Measurements from ENCODE around the gene TBC1D24.

Gene TBC1D24

DNA sequence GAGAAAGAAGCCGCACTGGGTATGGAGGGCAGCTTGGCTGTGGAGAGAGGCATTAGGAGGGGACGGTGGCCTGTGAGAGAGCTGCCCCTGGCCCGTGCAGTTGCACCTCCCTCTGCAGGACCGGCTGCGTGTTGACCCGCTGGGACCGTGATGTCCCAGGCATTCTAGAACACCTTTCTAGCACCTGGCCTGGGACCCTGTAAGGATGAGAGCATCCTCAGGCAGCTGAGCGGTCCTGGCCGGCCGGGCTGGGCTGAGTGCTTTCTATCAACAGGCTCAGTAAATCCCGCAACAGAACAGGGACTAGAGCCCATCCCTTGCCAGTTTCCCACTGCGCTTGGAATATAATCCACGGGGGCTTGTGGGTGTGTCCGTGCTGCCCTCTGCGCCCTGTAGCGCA is 14.7 kb downstream of the TBC1D24 start:
- DNase-seq = no peak
- intact Hi-C loops (cut with DNase I) = no loop called here

DNA sequence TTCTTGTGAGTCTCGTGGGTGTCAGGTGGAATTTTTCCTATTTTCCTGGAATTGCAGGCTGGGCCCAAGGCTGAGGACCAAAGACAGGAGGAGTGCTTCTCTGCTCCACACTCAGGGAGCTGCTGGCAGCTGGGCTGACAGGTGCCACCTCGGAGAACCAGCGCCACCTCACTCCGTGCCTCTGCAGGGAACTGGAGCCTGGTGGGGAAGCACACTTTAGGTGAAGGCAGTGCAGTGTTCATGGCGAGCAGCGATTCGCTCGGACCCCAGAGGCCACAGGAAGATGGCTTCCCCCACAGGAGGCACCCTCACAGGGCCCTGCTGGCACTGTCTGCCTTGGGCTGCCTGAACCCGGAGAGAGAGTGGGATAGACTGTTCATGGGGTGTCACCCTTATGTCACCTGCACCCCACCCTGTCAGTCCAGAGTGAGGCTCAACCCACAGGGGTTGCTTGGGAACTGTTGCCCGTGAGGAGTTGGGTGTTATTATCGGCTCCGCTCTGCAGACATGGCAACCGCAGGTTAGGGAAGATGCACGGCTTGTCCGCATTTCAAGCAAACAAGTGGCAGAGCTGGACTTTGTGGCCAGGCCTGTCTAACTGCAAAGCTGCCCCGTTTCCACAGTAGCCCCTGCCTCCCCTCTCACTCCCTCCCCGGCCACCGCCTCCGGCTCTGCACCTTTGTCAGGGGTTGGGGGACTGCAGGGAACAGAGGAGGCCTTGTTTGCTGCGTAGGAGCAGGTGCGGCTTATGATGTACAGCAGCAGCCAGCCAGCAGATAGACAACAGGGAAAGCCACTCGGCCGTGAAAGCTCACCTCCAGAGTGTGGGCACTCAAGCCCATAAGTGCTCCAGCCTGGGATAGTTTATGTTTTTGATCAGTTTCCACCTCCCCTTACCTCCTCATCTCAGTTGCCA is 15.5 kb downstream of the TBC1D24 start:
- DNase-seq = peak in 7 of 42 donors; percentile 49 to 75 (median 65)
- intact Hi-C loops (cut with DNase I) = no loop called here

DNA sequence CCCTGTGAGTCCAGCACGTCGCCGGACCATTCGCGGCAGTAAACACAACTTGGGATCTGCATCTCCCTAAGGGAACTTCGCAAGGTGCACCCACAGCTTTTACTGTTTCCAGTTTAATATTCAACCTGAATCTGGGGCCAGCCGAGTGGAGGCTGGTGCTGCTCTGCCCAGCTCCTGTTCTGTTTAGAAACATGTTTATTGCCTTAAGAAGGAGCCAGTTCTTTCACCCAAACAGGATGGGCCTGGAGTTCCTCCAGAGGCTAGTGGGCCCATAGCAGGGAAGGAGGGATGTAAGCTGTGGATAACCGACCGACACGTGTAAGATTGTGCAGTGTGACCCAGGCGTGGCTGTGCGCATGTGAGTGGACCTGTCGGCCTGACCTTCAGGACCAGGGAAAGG is 17.4 kb downstream of the TBC1D24 start:
- intact Hi-C loops (cut with DNase I) = no loop called here
- no peak for DNase-seq

DNA sequence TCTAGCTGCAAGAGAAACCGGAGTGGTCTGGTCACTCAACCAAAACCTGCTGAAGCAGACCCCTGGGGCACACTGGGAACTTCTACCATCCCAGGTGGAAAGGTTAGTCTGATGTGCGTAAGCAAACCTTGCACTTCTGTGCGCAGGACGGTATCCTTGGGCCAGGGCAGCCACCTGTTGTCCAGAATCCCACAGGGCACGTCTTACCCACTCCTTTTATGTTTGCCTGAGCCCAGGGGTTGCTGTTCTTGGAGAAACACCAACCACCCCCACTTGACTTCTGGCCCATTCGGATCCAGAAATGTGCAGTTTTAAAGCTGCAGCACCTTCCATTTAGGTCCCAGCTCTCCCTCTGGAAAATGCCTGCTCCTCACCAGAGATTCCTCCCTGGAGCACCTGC is 18.7 kb downstream of the TBC1D24 start:
- intact Hi-C loops (cut with DNase I) = no loop called here
- no peak for DNase-seq

DNA sequence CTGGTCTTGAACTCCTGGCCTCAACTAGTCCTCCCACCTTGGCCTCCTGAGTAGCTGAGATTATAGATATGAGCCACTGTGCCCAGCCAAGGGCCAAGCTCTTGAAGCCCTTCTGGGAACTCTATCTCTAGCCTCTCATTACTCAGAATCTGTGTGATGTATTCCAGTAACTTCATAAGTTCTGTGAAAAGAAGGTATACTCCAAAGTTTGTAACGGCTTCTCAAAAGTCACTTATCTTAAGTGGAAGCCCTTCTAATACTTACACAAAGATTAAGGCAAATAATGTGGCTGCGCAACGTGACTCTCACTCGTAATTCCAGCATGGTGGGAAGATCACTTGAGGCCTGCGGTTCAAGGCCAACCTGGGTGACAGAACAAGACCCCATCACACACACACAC is 19.7 kb downstream of the TBC1D24 start:
- DNase-seq = no peak
- intact Hi-C loops (cut with DNase I) = no loop called here

DNA sequence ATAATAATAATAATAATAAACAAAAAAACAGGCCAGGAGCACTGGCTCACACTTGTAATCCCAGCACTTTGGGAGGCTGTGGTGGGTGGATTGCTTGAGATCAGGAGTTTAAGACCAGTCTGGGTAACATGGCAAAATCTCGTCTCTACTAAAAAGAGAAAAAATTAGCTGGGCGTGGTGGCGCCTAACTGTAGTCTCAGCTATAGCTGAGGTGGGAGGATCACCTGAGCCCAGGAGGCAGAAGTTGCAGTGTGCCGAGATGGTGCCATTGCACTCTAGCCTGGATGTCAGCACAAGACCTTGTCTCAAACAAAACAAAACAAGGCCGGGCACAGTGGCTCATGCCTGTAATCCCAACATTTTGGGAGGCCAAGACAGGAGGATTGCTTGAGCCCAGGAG is 20.1 kb downstream of the TBC1D24 start:
- intact Hi-C loops (cut with DNase I) = no loop called here
- DNase-seq = peak in 3 of 42 donors; percentile 46 to 72 (median 58)

DNA sequence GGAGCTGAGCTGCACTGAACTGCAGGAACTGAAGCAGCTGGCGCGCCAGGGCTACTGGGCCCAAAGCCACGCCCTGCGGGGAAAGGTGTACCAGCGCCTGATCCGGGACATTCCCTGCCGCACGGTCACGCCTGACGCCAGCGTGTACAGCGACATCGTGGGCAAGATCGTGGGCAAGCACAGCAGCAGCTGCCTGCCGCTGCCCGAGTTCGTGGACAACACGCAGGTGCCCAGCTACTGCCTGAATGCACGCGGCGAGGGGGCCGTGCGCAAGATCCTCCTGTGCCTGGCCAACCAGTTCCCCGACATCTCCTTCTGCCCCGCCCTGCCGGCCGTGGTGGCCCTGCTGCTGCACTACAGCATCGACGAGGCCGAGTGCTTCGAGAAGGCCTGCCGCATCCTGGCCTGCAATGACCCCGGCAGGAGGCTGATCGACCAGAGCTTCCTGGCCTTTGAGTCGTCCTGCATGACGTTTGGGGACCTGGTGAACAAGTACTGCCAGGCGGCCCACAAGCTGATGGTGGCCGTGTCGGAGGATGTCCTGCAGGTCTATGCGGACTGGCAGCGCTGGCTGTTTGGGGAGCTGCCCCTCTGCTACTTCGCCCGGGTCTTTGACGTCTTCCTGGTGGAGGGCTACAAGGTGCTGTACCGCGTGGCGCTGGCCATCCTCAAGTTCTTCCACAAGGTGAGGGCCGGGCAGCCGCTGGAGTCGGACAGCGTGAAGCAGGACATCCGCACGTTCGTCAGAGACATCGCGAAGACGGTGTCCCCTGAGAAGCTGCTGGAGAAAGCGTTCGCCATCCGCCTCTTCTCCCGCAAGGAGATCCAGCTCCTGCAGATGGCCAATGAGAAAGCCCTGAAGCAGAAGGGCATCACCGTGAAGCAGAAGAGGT is 21.5 kb downstream of the TBC1D24 start:
- DNase-seq = no peak
- intact Hi-C loops (cut with DNase I) = no loop called here

DNA sequence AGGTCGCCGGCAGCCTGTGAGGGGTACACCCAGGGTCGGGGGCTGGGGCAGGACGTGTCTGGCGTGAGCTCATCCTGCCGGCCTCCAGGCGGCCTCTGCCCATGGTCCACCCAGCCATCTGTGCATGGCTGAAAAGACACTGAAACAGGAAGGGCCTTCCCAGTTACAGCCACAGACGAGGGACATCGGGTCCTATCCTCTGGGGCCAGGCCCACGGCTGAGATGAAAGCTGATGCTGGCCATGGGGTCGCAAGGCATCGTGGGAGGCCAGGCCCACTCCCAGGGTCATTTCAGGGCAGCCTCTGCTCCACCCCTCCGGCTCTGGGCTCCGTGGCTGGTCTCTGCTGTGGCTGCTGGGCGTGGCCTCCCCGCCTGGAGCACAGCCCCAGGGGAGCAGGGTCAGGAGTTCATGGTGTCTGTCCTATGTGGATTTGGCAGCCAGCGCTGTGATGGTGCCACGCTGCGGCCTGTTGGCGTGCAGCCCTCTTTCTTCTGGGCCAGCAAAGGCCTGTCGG is 22.2 kb downstream of the TBC1D24 start:
- intact Hi-C loops (cut with DNase I) = no loop called here
- DNase-seq = peak in 1 of 42 donors; percentile 13

DNA sequence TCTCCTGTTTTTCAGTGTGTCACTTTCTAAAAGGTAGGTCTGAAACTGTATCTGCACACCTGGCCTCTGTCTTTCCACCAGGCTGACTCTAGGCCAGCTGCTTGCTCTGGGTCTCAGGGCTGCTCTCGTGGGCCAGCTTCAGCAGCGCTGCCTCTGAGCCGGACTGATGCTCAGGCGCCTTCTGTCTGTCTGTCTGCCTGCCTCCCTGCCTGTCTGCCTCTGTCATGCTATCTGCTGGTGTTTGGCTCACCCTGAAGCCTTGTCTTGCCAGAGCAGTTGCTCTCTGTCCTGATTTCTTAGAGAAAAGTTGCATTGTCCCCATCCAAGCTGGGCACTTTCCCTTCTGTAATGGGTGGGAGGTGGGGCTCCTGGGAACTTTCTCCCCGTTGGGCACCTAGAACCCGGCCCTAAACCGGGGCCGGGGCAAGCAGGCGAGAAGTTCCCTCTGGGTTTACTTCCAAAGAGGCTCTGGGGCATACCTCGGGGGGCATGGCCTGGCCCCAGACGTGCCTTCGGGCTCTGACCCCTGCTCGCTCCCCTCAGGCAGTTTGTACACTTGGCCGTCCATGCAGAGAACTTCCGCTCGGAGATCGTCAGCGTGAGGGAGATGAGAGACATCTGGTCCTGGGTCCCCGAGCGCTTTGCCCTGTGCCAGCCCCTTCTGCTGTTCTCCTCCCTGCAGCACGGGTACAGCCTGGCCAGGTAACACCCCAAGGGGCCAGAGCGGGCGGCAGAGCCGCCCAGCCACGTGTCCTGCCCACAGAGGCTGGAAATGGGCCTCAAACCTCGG is 23.0 kb downstream of the TBC1D24 start:
- DNase-seq = no peak
- intact Hi-C loops (cut with DNase I) = no loop called here

DNA sequence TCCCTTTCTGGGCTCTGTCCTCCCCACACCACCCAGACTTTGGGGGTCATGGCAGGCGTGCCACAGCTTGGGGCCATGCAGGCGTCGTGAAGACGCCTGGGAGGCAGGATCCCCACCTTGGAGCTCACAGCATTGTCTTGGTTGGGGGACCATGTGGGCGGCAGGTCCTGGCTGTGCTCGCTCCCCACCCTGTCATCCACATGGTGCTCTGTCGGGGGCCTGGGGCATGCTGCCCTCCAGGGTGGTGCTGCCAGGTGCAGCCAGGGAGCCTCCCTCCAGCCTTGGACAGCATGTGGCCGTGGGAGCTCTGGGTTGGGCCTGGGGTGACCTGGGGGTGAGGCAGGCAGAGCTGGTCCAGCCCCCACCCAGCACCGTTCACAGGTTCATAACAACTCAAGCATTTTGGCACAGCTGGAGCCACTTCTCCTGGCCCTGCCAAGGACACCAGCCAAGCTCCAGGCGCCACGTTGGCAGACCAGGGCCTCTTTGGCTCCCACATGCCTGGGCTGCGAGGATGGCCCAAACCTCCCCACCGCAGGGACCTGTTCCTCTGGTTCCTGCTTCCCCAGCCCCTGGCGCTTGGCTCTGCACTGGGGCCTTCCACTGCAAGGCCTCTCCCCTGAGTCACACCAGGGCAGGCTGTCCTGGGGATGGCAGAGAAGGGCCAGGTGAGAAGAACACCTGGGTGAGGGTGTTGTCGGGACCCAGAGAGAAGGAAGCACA is 23.8 kb downstream of the TBC1D24 start:
- no peak for DNase-seq

DNA sequence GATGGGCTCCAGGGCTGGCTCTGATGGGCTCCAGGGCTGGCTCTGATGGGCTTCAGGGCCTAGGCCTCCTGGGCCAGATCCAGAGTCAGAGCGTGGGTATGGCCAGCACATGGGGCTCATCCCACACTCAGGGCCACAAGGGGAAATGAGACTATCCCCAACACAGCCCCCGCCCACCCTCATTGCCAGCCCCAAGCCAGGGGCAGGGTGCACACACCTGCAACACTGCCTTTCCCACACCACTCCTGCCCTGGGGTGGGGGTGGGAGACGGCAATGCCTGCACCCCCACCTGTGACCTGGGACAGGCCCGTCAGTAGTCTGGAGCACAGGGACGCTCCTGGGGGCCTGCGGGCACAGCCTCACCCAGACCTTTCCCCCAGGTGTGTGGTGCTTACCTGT is 24.5 kb downstream of the TBC1D24 start:
- intact Hi-C loops (cut with DNase I) = no loop called here
- DNase-seq = no peak

More for the DNA sequence above, 23.8 kb downstream of the TBC1D24 start:
- intact Hi-C loops (cut with DNase I) = no loop called here

DNA sequence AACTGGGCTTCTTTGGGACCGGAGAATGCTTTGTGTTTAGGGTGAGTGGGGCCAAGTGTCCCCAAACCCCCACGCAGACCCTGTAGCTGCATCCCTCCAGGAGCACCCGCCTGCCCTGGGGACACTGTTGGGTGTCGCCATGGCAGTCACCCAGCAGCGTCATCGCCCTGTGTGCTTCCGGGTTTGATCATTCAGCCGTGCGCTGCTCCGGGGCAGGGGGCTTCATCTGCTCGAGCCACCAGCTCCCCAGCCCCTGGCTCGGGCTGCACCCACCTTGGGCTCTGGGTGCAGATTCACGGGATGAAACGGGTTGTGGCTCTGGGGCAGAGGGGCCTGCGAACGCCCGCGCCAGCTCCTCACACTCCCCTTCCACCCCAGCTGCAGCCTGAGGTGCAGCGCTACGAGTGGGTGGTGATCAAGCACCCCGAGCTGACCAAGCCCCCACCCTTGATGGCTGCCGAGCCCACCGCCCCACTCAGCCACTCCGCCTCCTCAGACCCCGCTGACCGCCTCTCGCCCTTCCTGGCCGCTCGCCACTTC is 25.0 kb downstream of the TBC1D24 start:
- DNase-seq = no peak
- intact Hi-C loops (cut with DNase I) = loop anchor here (5.0 to 10.0 kb wide), 2 partner anchors 75 to 158 kb away; partner anchors contain the start of genes ABCA3 and CCNF

DNA sequence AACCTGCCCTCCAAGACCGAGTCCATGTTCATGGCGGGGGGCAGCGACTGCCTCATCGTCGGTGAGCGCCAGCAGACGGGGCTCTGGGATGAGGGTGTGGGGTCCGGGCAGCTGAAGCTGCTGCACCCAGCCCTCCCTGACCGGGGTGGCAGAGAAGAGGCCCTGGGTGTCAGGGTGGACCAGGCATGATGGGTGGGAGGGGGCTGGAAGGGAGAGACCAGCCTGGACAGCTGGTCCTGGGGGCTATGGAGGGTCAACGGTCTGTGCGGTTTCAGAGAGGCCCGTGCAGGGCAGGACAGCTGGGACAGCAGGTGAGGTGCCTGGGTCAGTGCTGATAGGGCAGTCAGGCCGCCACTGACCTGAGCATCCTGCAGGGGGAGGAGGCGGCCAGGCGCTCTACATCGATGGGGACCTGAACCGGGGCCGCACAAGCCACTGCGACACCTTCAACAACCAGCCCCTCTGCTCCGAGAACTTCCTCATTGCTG is 25.5 kb downstream of the TBC1D24 start:
- intact Hi-C loops (cut with DNase I) = loop anchor here (5.0 to 10.0 kb wide), 2 partner anchors 76 to 158 kb away; partner anchors contain the start of genes ABCA3 and CCNF
- no peak for DNase-seq

DNA sequence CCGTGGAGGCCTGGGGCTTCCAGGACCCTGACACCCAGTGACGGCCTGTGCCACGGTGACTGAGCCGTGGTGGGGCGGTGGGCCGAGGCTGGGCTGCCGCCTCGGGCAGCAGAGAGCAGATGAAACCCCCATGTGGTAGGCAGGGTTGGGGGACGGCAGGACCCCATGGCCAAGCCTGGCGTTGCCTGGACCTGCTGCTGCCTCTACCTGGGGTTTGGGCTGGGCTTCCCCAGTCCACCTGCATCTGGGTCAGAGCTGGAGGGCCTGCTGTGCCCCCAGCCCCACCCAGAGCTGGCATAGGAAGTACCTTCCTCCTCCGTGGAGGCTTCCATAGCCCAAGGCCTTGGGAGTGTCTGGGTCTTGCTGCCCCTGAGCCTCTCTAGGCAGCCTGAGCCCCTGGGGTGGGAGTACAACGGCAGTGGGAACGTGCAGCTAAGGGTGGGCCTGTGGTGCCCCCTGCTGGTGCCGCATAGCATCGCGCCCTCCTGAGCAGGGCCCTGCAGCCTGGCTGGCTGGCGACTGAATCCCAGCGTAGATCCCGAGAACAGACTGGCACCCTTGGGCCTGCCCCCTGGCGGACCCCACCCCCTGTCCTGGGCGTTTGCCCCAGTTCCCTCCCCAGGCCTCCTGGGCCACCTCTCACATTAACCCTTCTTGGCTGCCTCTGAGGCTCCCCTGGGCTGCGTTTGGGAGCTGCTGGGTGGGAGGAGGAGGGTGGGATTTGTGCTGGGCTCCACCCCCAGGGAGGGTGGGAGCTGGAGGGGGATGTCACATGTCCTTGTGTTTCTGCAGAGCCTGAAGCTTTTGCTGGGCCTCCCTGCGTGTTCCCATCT is 26.2 kb downstream of the TBC1D24 start:
- intact Hi-C loops (cut with DNase I) = loop anchor here (5.0 to 10.0 kb wide), 2 partner anchors 76 to 159 kb away; partner anchors contain the start of genes ABCA3 and CCNF

DNA sequence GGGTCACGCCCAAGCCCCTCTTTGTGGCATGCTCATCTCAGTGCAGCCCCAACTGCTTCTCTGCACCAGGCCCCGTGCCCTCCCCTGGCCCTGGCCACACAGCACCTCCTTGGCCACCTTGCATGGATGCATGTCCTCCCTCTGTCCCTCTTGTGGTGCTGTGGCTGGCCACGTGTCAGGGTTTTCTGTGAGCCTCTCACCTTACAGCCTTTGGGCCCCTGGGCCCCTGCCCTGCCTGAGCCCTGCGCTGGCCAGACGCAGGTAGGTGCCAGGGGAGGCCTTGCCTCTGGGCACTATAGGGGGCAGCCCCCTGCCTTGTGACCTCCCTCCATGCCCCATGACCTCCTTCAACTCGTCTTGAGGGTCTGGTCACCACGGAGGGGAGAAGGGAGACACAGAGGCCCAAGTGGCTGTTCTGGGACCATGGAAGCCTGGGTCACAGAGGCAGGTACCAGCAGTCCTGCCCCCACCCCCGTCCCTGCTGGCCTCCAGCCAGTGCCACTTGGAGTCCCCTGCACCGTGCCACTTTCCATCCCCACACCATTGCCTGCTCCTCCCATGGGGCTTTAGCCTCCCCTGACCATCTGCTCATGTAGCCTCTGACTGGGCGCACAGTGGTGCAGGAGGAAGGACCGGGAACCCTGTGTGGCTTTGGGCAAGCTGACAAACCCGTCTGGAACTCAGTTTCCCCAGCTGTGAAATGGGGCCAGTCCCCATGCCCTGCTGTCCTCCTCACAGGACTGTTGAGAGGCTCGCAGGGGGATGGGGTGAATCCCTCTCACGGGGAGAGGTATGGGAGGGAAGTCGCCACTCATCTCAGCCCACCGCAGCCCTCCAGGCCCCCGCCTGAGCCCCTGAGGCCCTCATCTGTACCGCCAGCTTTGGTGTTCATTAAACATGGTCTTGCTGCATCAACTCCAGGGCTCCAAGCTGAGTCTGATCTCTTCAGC is 27.3 kb downstream of the TBC1D24 start:
- intact Hi-C loops (cut with DNase I) = loop anchor here (5.0 to 10.0 kb wide), 2 partner anchors 77 to 160 kb away; partner anchors contain the start of genes ABCA3 and CCNF
- DNase-seq = peak in 1 of 42 donors; percentile 31

More for the DNA sequence above, 26.2 kb downstream of the TBC1D24 start:
- DNase-seq = peak; percentile 83 to 96 (median 91)

Measured in head of caudate nucleus (tissue), 42 donors.